Measurements from ENCODE around the gene RAPGEF2.
"Not testable (repeated sequence)": the region's sequence is repeated elsewhere in the genome, so short reads cannot be mapped to it uniquely, and the experiment has no call there.

RAPGEF2 gene

DNA sequence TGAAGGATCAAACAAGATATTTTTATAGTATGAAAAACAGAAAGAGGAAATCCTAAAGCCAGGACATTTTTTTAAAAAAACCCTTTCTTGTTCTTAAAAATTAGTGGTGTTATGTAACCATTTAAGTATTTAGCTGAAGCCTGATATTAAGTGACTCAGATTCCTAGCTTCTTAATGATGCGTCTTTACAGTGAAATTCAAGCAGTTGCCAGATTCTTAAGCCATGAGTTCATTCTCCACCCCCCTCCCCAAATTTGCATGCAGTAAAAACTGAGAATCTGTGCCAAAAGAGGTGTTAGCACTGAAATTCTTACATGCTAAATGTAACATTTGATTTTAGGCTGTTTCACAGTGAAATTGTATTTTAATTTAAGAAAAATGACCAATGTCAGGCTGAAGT is 180.8 kb downstream of the RAPGEF2 start:
- DNase-seq, result peak; percentile 68

GRCh38 chr4:159284113-159284512 is 181.2 kb downstream of the RAPGEF2 start:
- no peak for DNase-seq

GRCh38 chr4:159284733-159285132 is 181.9 kb downstream of the RAPGEF2 start:
- no peak for DNase-seq

- no peak for DNase-seq
Observed at GRCh38 chr4:159287767-159288166, 184.9 kb downstream of the RAPGEF2 start.

DNA sequence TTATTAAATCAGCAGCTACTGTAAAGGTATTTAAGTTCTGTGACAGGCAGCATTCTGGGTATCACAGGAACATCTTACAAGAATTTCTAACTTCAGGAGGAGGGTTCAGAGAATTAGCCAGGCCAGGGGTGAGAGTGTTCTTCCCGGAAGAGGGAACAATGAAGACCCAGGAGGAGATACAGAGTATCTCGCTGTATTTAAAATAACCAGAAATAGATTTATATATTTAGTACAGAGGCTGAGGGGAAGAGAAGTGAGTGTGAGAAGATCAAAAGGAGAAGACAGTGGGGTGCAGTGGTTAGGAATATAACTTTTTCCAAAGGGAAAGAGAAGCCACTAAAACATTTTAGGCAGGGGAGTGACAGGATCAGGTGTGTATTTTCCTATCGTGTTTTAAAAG is 186.8 kb downstream of the RAPGEF2 start:
- no peak for DNase-seq

GRCh38 chr4:159290321-159291030 is 187.6 kb downstream of the RAPGEF2 start:
- no peak for DNase-seq

DNA sequence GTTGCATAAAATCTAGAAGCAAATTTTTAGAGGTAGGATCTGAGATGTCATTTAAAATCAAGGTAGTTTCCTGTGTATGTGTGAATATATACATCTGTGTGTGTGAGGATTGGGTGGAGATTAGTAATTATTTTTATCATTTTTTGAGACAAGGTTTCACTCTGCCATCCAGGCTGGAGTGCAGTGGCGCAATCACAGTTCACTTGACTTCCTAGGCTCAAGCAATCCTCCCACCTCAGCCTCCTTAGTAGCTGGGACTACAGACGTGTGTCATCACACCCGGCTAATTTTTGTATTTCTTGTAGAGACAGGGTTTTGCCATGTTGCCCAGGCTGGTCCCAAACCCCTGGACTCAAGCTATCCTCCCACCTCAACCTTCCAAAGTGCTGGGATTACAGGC is 188.3 kb downstream of the RAPGEF2 start:
- DNase-seq, result no peak

DNA sequence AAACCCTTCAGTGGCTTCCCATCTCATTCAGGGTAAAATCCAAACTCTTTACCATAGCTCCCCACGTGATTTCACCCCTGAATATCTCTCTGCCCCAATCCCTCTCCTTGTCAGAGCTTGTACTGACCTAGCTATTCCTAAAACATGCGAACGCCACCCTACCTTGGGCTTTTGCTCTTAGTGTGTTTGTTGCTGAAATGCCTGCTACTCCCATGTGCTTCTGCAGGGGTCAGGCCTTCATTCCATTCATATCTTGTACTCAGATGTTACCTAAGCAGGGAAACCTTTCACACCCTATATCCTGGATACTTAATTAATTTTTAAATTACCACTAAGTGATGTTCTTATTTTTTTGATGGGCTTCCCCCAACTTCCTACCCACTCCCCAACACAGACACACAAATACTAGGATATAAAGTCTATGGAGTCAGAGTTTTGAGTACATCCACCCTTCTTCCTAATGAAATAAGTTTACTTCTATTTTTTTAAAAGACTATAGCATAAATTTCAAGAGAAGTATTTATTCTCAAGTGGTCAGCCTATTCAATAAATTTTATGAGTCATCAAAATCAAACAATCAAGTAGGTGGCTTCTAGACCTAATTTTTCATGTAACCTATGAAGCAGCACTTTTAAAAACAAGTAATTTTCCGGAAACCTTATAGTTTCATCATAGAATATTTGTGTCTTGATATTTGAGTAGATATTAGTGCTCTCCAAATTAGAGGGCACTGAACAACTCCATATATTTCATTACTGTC is 189.4 kb downstream of the RAPGEF2 start:
- no peak for DNase-seq

GRCh38 chr4:159293811-159294515 is 191.1 kb downstream of the RAPGEF2 start:
- DNase-seq, result peak; percentile 65

DNA sequence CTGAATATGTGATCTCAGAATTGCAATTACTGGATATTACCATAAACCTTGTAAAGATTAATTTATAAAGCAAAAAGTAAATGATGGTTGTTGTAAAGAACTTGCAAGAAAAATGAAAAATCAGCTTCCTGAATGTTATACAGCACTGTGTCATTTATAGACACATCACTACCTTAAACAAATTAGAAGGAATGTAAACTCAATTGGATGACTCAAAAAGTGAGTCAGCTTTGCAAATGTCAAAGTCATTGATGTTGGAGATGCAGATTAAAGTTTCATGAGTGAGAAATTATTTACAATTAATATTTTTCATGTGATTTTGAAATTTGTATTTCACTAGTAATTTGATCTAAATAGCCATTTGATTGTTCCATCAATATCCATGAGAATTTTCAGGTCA is 193.2 kb downstream of the RAPGEF2 start:
- no peak for DNase-seq

DNA sequence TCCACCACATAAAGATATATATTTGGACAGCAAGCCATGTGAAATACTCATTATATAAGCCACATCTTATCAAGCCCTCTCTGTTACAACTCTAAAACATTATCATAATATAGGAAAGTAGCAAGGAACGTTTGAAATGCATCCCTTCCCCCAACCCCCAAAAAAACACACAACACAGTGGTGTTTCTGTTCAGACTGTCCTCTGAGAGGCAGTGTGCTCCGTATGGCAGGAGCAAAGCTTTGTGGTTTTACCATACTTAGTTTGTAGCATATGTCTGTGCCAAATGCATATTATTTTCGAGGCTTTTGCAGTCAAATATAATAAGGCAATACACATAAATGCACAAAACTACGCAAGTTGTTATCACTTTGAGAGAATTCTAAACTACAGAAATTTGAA is 194.2 kb downstream of the RAPGEF2 start:
- no peak for DNase-seq

- no peak for DNase-seq
Observed at GRCh38 chr4:159298502-159298901, 195.6 kb downstream of the RAPGEF2 start.

GRCh38 chr4:159303435-159303834 is 200.6 kb downstream of the RAPGEF2 start:
- no peak for DNase-seq

GRCh38 chr4:159305129-159305528 is 202.2 kb downstream of the RAPGEF2 start:
- no peak for DNase-seq

- no peak for DNase-seq
Observed at GRCh38 chr4:159307929-159308328, 205.1 kb downstream of the RAPGEF2 start.

GRCh38 chr4:159308566-159309340 is 205.9 kb downstream of the RAPGEF2 start:
- DNase-seq, result no peak

DNA sequence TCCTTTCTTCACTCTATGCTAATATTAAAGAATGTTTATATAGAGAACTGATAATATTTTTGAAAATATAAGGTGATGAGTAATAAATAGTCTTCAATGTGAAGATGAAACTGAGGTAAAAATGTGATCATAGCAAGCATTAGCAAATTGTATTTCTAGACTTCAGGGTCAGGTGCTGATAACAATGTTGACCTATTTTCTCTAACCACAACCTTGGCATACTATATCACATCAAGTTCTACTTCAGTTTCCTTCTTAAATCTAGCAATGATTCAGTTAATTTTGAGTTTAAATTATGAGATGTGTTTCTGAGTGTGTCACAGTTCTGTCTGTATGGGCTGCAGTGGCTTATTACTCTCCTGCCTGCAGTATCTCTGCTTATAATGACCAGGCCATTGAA is 209.4 kb downstream of the RAPGEF2 start:
- no peak for DNase-seq

DNA sequence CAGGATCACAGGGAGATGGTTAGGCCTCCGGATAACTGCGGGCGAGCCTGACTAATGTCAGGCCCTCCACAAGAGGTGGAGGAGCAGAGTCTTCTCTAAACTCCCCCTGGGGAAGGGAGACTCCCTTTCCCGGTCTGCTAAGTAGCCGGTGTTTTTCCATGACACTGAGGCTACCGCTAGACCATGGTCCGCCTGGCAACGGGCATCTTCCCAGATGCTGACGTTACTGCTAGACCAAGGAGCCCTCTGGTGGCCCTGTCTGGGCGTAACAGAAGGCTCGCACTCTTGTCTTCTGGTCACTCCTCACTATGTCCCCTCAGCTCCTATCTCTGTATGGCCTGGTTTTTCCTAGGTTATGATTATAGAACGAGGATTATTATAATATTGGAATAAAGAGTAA is 213.0 kb downstream of the RAPGEF2 start:
- DNase-seq, result not testable (repeated sequence)

GRCh38 chr4:159317203-159317602 is 214.3 kb downstream of the RAPGEF2 start:
- no peak for DNase-seq

DNA sequence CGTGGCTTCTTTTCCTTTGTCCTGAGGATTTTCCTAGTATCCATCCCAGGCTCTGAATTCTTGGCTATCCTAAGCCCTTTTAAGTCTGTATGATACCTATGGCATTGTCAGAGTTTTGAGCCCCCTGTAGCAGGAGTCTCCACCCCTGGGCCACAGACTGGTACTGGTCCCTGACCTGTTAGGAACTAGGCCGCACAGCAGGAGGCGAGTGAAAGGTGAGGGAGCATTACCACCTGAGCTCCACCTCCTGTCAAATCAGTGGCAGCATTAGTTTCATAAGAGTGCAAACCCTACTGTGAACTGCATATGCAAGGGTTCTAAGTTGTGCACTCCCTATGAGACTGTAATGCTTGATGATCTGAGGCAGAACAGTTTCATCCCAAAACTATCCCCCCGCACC is 216.1 kb downstream of the RAPGEF2 start:
- no peak for DNase-seq

GRCh38 chr4:159326480-159326879 is 223.6 kb downstream of the RAPGEF2 start:
- DNase-seq, result no peak

DNA sequence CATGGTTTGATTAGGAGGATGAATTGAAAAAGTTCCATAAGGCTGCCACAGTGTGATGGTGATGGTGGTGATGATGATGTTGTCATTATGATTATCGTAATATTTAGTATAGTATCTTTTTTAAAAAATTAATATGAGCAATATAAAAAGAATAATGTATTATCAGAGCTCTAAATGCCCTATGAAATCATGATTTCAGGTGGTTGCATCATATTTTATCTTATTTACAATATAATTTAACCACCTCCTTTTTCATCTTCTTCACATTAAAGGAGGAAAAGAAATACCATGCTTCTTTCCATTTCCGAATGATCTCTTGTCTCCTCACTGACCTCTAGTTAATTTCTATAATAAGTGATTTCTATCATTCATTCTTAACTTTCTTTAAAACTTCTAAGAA is 225.9 kb downstream of the RAPGEF2 start:
- DNase-seq, result no peak

DNA sequence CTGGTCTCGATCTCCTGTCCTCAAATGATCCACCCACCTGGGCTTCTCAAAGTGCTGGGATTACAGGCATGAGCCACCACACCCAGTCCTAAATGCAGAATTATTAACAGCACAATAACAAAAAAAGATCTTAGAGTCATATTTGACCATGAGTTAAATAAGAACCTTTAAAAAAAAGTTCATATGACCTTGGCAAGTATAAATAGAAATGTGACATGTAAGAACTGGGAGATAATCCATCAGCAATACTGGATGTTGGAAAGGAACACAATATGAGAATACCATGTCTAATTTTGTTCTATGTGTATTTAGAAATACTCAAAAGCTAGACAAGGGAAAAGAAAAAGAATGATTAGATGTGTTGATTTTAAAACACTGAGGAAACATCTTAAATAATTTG is 231.6 kb downstream of the RAPGEF2 start:
- DNase-seq, result no peak
